Panc1 (cell line): ENCODE results near the gene PELI2. TPM values are rescaled to one million over a fixed set of nuclear protein-coding genes. Genes with fewer than 3 reads are reported as not detected.

Experiments used
- ATAC-seq: fragments of 200-7000 bp; cut with Tn5 transposase; 2 replicates; pipeline ENCODE4 v1.9.1; 2020; ENCODE audit warnings: mild to moderate bottlenecking, moderate library complexity
- BruUV-seq: library from RNA; stranded (reverse); fragments of 400-500 nt; replicated peaks from 2 replicates; lab custom pipeline; 2021; lab: Mats Ljungman, UMichigan
- CTCF ChIA-PET: fragments of 300-600 bp; sonication (Branson Sonifier 250); formaldehyde crosslinking; loops from one replicate; lab custom pipeline; 2022; ENCODE audit warnings: antibody characterized with exemption; lab: Charles Lee
- POLR2A ChIA-PET: fragments of 300-600 bp; sonication (Branson Sonifier 250); formaldehyde crosslinking; loops from one replicate; lab custom pipeline; 2022; ENCODE audit warnings: antibody characterized with exemption; lab: Charles Lee
- DNase-seq: peaks from one replicate; pipeline ENCODE4 v3.0.0-alpha.2; 2010; ENCODE audit warnings: low read depth, low spot score
- H3K27ac ChIP-seq: 2 replicates; pipeline ENCODE4 v1.5.1; 2011; ENCODE audit warnings: mild to moderate bottlenecking, low read length, inconsistent platforms
- H3K27me3 ChIP-seq: fragments of 200-500 bp; sonication (Bioruptor generic); 2 replicates; pipeline ENCODE4 v1.6.0; 2014; ENCODE audit warnings: low read length, inconsistent platforms; ENCODE audit not compliant: control insufficient read depth, insufficient read depth
- H3K36me3 ChIP-seq: fragments of 200-500 bp; sonication (Bioruptor generic); 2 replicates; pipeline ENCODE4 v1.5.1; 2014; ENCODE audit warnings: inconsistent platforms, mild to moderate bottlenecking, low read length, moderate library complexity; ENCODE audit not compliant: control insufficient read depth, insufficient read depth
- H3K4me1 ChIP-seq: 2 replicates; pipeline ENCODE4 v1.5.1; 2011; ENCODE audit warnings: inconsistent platforms, mild to moderate bottlenecking, low read length, moderate library complexity; ENCODE audit not compliant: control insufficient read depth, insufficient read depth
- H3K4me3 ChIP-seq, 2 experiments: 2 replicates each; pipeline ENCODE4 v1.5.1; 2011 to 2012; ENCODE audit warnings: low read depth in 2 of 2, low read length in 2 of 2, mild to moderate bottlenecking in 2 of 2, inconsistent platforms in 1 of 2, moderate library complexity in 1 of 2
- H3K9me3 ChIP-seq: fragments of 200-500 bp; sonication (Bioruptor generic); 2 replicates; pipeline ENCODE4 v1.5.1; 2014; ENCODE audit warnings: low read depth, mild to moderate bottlenecking, inconsistent platforms, low read length, moderate library complexity; ENCODE audit not compliant: control insufficient read depth, insufficient read depth
- POLR2AphosphoS5 ChIP-seq: IDR thresholded peaks from 2 replicates; pipeline ENCODE4 v1.6.1; 2012; ENCODE audit warnings: mild to moderate bottlenecking, low read depth, low read length, moderate library complexity
- SIN3A ChIP-seq: IDR thresholded peaks from 2 replicates; pipeline ENCODE4 v1.6.1; 2012; ENCODE audit warnings: low read depth, mild to moderate bottlenecking, low read length, moderate library complexity, borderline replicate concordance; ENCODE audit not compliant: insufficient read depth
- TCF7L2 ChIP-seq: IDR thresholded peaks from 2 replicates; pipeline ENCODE4 v1.6.1; 2011; ENCODE audit warnings: mild to moderate bottlenecking, low read depth, low read length, inconsistent platforms
- in situ Hi-C: cut with HindIII; loops from 2 replicates; pipeline ENCODE4 v1.10.0; 2016; ENCODE audit warnings: low sequenced_read_pairs, low pct_unique_long_range_greater_than_20kb
- intact Hi-C: fragments of 100-400 bp; cut with micrococcal nuclease; formaldehyde crosslinking; loops from one replicate; pipeline ENCODE4 v1.10.0; 2022; ENCODE audit not compliant: unreplicated experiment
- total RNA-seq: library from RNA; stranded (reverse); gene quantifications from one replicate; pipeline ENCODE4 v1.2.1, GENCODE V29; 2021; ENCODE audit not compliant: unreplicated experiment
- TF ChIP-seq, protein P1 (sequence below), 2 experiments: IDR thresholded peaks; 2 replicates each; pipeline ENCODE4 v1.6.1; 2011 to 2012; ENCODE audit warnings: low read depth in 2 of 2, control low read depth in 1 of 2, low read length in 1 of 2, mild to moderate bottlenecking in 1 of 2, moderate library complexity in 1 of 2; ENCODE audit not compliant: insufficient read depth in 1 of 2
- TF ChIP-seq, protein P2 (sequence below): fragments of 450-650 bp; IDR thresholded peaks from 2 replicates; pipeline ENCODE4 v1.5.1; 2017; ENCODE audit warnings: mild to moderate bottlenecking

Gene PELI2
- total RNA-seq, 1 experiment from 2014 or later = 0.28 TPM

DNA sequence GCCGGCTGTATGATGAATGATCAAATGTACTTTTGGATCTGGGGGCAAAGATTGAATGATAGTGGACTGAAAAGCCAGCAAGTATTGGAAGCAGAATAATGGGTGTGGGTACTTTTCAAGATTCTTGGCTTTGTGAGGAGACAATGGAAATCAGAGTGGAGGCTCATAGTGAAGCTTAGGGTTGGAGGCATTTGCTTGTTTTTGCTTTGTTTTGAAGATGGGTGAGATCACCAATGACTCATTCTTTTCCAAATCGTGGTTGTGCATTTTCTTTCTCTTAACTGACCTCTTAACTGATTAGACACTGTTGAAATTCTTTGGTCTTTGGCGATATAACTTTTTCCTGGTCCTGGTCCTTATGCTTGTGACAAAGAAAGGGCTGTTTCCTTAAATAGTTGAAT is 54.4 kb downstream of the PELI2 start:
- no peaks in the 10 kb centered on the region for H3K36me3 ChIP-seq
- intact Hi-C loops (no loop called here), in situ Hi-C loops (no loop called here)
- H3K4me3 ChIP-seq = no peak overlapping the region
- BruUV-seq = no TSS peak
- CTCF ChIA-PET = no interaction called here
- POLR2A ChIA-PET = no interaction called here
- DNase-seq (no peak), ATAC-seq (no peak)
- H3K27ac ChIP-seq = no peak overlapping the region
- H3K4me1 ChIP-seq = no peaks in the 10 kb centered on the region
- H3K27me3 ChIP-seq = 0 out of 2 replicates have a peak, but pooled peaks cover under 1% of the 10 kb centered on the region
- TF ChIP-seq SIN3A = no peak
- TF ChIP-seq TCF7L2 = no peak
- TF ChIP-seq, protein P1, sequence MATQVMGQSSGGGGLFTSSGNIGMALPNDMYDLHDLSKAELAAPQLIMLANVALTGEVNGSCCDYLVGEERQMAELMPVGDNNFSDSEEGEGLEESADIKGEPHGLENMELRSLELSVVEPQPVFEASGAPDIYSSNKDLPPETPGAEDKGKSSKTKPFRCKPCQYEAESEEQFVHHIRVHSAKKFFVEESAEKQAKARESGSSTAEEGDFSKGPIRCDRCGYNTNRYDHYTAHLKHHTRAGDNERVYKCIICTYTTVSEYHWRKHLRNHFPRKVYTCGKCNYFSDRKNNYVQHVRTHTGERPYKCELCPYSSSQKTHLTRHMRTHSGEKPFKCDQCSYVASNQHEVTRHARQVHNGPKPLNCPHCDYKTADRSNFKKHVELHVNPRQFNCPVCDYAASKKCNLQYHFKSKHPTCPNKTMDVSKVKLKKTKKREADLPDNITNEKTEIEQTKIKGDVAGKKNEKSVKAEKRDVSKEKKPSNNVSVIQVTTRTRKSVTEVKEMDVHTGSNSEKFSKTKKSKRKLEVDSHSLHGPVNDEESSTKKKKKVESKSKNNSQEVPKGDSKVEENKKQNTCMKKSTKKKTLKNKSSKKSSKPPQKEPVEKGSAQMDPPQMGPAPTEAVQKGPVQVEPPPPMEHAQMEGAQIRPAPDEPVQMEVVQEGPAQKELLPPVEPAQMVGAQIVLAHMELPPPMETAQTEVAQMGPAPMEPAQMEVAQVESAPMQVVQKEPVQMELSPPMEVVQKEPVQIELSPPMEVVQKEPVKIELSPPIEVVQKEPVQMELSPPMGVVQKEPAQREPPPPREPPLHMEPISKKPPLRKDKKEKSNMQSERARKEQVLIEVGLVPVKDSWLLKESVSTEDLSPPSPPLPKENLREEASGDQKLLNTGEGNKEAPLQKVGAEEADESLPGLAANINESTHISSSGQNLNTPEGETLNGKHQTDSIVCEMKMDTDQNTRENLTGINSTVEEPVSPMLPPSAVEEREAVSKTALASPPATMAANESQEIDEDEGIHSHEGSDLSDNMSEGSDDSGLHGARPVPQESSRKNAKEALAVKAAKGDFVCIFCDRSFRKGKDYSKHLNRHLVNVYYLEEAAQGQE (IDR thresholded peaks at IDR 0.05; ENCODE audit: insufficient read depth in 1 of 2, low read depth in 2 of 2, low read length in 1 of 2) = no peak
- TF ChIP-seq POLR2AphosphoS5 = no peak
- TF ChIP-seq, protein P2, sequence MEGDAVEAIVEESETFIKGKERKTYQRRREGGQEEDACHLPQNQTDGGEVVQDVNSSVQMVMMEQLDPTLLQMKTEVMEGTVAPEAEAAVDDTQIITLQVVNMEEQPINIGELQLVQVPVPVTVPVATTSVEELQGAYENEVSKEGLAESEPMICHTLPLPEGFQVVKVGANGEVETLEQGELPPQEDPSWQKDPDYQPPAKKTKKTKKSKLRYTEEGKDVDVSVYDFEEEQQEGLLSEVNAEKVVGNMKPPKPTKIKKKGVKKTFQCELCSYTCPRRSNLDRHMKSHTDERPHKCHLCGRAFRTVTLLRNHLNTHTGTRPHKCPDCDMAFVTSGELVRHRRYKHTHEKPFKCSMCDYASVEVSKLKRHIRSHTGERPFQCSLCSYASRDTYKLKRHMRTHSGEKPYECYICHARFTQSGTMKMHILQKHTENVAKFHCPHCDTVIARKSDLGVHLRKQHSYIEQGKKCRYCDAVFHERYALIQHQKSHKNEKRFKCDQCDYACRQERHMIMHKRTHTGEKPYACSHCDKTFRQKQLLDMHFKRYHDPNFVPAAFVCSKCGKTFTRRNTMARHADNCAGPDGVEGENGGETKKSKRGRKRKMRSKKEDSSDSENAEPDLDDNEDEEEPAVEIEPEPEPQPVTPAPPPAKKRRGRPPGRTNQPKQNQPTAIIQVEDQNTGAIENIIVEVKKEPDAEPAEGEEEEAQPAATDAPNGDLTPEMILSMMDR = no peak
- H3K9me3 ChIP-seq = no peaks in the 10 kb centered on the region

DNA sequence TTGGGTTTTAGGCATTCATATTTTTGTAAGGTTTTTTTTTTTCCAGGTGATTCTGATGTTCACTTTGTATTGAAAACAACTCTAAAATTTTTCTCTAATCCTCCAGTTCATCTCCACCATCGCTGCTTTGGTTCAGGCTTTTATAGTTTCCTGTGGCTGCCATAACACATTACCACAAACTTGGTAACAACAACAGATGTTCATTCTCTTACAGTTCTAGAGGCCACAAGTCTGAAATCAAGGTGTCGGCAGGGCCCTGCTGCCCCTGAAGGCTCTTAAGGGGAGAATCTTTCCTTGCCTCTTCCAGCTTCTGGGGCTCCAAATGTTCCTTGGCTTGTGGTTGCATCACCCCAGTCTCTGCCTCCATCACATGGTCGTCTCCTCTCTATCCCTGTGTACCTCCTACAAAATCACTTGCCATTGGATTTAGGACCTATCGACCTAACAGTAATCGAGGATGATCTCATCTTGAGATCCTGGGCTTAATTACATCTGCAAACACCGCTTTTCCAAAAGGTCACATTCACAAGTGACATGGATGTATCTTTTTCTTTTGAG is 55.2 kb downstream of the PELI2 start:
- H3K9me3 ChIP-seq = no peaks in the 10 kb centered on the region
- in situ Hi-C loops (no loop called here), intact Hi-C loops (no loop called here)
- DNase-seq (no peak), ATAC-seq (no peak)
- H3K36me3 ChIP-seq = no peaks in the 10 kb centered on the region
- ChIA-PET CTCF (no interaction called here), POLR2A (no interaction called here)
- TF ChIP-seq, protein P2 = no peak
- TF ChIP-seq POLR2AphosphoS5 = no peak
- TF ChIP-seq, protein P1 (IDR thresholded peaks at IDR 0.05; ENCODE audit: insufficient read depth in 1 of 2, low read depth in 2 of 2, low read length in 1 of 2) = no peak
- no peak for TF ChIP-seq SIN3A
- no peak for TF ChIP-seq TCF7L2
- H3K27me3 ChIP-seq = 0 out of 2 replicates have a peak, but pooled peaks cover 2% of the 10 kb centered on the region
- H3K4me3 ChIP-seq = no peak overlapping the region
- H3K27ac ChIP-seq = no peak overlapping the region
- no peaks in the 10 kb centered on the region for H3K4me1 ChIP-seq
- no TSS peak for BruUV-seq
